Muscle layer of duodenum (tissue), 2 donors: ENCODE results near the gene PTPN11.

Experiments used
- H3K27ac ChIP-seq: one replicate; pipeline ENCODE4 v1.7.0; 2013; ENCODE audit warnings: mild to moderate bottlenecking, low read length
- H3K27me3 ChIP-seq: one replicate; pipeline ENCODE4 v1.7.0; 2013; ENCODE audit warnings: low read depth, mild to moderate bottlenecking, control low read depth, low read length
- H3K36me3 ChIP-seq, 2 donors: one replicate each; pipeline ENCODE4 v1.7.0; 2013; ENCODE audit warnings: low read length in 2 of 2, control low read depth in 1 of 2, mild to moderate bottlenecking in 1 of 2; ENCODE audit not compliant: insufficient read depth in 2 of 2, control insufficient read depth in 1 of 2
- H3K4me1 ChIP-seq, 2 donors: one replicate each; pipeline ENCODE4 v1.7.0; 2013; ENCODE audit warnings: low read length in 2 of 2, mild to moderate bottlenecking in 2 of 2, control low read depth in 1 of 2, moderate library complexity in 1 of 2; ENCODE audit not compliant: insufficient read depth in 2 of 2, control insufficient read depth in 1 of 2
- H3K4me3 ChIP-seq, 2 donors: one replicate each; pipeline ENCODE4 v1.7.0; 2013; ENCODE audit warnings: low read length in 2 of 2, low read depth in 1 of 2, mild to moderate bottlenecking in 1 of 2
- H3K9me3 ChIP-seq, 2 donors: one replicate each; pipeline ENCODE4 v1.7.0; 2013; ENCODE audit warnings: low read length in 2 of 2, control low read depth in 1 of 2, mild to moderate bottlenecking in 1 of 2; ENCODE audit not compliant: control insufficient read depth in 1 of 2
- donor health status: healthy.

Gene PTPN11

DNA sequence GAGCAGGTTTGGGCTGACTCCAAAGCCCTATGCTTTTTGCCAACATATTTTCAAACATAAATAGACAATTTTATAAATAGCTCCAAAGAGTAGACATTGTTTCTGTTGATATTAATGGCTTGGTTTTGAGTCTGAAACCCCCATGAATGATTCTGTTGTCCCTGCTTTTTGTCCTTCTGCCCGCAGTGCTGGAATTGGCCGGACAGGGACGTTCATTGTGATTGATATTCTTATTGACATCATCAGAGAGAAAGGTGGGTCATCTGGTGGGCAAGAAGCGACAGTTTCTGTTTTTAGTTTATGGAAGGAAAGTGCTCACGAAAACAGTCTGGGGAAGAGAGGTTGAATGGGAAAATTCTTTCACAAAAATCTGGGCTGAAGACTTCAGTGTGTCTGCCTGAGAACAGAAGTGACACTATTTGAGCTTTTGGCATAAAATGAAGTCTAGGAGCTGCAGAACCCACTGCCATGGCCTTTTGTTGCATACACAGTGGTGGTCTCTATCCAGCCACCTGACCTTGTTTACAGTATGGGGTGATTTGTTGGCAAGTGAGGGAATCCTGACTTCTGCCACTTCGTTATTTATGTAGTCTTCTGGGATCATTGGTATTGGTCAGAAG, 69.6 kb downstream of the PTPN11 start:
- Histone ChIP-seq H3K9me3 (no peaks in the 10 kb centered on the region), H3K4me1 (peaks cover 0 to 9% of the 10 kb centered on the region in 2 donors), H3K36me3 (peaks cover 37 to 65% of the 10 kb centered on the region in 2 donors), H3K4me3 (no peak overlapping the region), H3K27me3 (no peaks in the 10 kb centered on the region), H3K27ac (no peak overlapping the region)

DNA sequence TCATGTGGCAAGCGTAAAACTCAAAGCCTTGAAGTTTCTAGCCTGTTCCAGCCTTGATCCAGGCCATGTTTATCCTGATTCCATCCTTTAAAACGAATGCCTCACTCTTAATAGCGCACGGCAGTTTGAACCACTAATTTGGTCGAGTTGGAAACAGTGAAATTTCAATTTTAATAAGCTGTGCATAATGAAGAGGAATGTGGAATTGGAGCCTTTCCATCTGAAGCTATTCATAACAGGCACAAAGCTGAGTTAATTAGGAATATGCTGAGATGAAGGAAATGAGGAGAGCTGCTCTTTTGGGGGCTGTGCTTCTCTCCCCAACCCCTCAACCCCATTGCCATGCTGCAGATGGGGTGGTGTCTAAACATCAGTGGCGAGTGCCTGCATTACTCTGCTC, 70.7 kb downstream of the PTPN11 start:
- Histone ChIP-seq H3K4me3 (no peak overlapping the region), H3K9me3 (no peaks in the 10 kb centered on the region), H3K27ac (no peak overlapping the region), H3K36me3 (peaks cover 28 to 60% of the 10 kb centered on the region in 2 donors), H3K27me3 (no peaks in the 10 kb centered on the region), H3K4me1 (peaks cover 0 to 9% of the 10 kb centered on the region in 2 donors)

DNA sequence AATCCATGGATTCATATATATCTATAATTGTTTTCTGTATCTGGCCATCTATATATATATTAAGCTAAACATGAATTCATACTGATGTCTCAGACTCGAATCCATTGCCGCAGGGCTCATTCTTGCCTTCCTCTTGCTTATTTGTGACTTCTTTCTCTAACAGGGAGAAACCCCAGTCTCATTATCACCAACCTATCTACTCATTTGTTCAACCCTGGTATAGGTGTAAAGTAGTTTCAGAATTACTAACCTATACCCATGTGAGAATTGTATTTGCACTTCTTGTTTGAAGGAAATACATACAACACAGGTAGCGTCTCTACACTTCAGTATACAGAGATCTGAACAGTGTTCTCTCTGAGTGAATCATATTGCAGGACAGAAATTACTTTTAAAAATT, 77.7 kb downstream of the PTPN11 start:
- Histone ChIP-seq H3K36me3 (peaks cover 11 to 40% of the 10 kb centered on the region in 2 donors), H3K27ac (no peak overlapping the region), H3K4me1 (no peaks in the 10 kb centered on the region), H3K27me3 (no peaks in the 10 kb centered on the region), H3K9me3 (no peaks in the 10 kb centered on the region), H3K4me3 (no peak overlapping the region)

DNA sequence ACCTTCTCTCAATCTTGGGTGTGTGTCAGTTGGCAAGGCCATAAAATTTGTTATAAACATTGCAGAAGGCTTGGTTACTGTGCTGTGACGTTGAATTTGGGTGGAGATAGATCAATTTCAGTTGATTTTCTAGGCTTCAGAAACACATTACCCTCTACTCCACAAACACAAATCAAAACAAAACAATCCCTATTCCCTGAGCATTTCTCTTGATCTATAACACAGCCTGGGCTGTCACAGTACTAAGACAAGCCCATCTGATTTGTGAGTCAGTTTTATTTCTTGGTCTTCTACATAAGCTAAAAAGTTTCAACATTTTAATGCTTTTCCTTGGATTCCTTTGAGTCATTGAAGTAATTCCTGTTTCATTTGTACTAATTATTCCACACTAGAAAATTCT, 79.8 kb downstream of the PTPN11 start:
- no peak overlapping the region for H3K27ac ChIP-seq
- H3K9me3 ChIP-seq: no peaks in the 10 kb centered on the region
- H3K36me3 ChIP-seq: peaks cover 23 to 44% of the 10 kb centered on the region in 2 donors
- no peaks in the 10 kb centered on the region for H3K27me3 ChIP-seq
- no peak overlapping the region for H3K4me3 ChIP-seq
- H3K4me1 ChIP-seq: no peaks in the 10 kb centered on the region

DNA sequence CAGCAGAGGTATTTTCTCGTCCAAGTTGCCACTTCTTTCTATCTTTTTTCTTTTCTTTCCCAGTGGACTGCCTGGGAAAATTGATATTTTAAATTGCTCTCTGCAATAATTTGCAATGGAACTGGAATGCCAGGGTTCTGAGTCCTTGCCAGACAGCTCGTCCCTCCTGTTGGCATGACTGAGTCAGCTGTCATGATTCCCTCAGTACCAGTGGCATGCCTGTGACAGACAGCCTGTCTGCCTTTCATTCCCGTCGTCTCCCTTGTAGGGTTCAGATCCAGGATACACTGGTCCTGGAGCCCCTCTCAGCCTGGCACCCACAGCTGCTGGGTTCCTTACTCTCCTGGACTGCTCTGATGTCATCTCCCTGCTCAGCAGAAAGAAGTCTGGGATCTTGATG, 84.8 kb downstream of the PTPN11 start:
- Histone ChIP-seq H3K9me3 (no peaks in the 10 kb centered on the region), H3K36me3 (peaks cover 31 to 69% of the 10 kb centered on the region in 2 donors), H3K27me3 (no peaks in the 10 kb centered on the region), H3K4me3 (no peak overlapping the region), H3K4me1 (no peaks in the 10 kb centered on the region), H3K27ac (no peak overlapping the region)

DNA sequence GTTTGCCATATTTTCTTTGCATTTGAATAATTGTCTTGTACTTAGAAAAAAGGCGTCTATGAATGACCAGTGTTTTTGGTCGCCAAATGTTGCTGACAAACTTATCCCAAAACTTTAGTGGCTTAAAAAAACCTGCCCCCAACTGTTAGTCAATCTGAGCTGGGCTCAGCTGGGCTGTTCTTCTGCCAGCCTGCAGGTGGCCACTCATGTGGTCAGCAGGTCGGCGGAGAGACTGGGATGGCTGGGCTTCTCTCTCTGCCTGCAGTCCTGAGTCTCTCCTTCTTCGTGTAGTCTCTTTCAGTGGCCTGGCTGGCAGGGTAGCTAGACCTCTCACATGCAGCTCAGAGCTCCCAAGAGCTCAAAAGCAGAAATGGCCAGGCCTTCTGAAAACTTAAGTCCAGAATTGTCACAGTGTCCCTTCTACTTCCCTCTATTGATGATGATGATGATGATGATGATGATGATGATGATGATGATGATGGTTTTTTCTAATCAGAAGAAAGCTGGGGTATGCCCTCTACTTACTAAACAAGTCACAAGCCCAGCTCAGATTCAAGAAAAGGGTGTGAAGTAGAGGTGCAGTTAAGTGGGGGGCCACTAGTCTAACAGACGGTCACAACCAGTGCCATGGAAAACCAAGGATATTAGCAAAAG, 87.9 kb downstream of the PTPN11 start:
- H3K9me3 ChIP-seq: no peaks in the 10 kb centered on the region
- no peaks in the 10 kb centered on the region for H3K4me1 ChIP-seq
- no peak overlapping the region for H3K27ac ChIP-seq
- H3K27me3 ChIP-seq: no peaks in the 10 kb centered on the region
- peaks cover 28 to 66% of the 10 kb centered on the region in 2 donors for H3K36me3 ChIP-seq
- no peak overlapping the region for H3K4me3 ChIP-seq

DNA sequence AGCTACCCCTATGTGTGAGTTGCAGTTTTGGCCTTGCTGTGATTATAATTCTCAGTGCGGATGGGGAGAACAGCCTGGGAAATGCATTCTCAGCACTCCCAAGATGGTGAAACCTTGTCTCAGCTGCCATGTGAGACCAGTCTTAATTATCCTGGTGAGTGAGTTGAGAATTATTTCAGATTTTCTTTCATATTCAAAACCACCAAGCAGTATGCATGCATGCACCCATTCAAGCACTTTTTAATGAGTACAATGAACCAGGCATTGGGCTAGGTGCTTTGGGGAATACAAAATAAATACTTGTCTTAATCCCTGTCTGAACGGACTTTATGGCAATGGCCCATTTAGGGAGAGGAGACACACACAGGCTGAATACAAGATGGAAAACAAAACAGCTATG, 94.7 kb downstream of the PTPN11 start:
- Histone ChIP-seq H3K36me3 (no peaks in the 10 kb centered on the region), H3K4me1 (no peaks in the 10 kb centered on the region), H3K4me3 (no peak overlapping the region), H3K27me3 (no peaks in the 10 kb centered on the region), H3K9me3 (no peaks in the 10 kb centered on the region), H3K27ac (no peak overlapping the region)

DNA sequence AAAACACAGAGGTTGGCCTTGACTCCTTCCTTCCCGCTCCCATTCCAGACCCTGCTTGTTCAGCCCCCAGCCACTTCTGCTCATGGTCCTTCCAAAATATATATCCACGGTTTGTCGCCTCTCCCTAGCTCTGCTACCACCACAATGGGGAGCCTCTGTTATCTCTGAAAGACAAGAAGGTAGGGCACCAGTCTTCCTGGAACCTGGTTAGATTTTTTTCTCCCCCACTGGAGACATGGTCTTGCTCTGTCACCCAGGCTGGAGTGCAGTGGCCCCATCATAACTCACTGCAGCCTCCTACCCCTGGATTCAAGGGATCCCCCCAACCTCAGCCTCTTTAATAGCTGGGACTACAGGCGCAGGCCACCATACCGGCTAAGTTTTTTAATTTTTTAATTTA, 95.7 kb downstream of the PTPN11 start:
- H3K4me1 ChIP-seq: no peaks in the 10 kb centered on the region
- no peaks in the 10 kb centered on the region for H3K9me3 ChIP-seq
- no peaks in the 10 kb centered on the region for H3K27me3 ChIP-seq
- H3K27ac ChIP-seq: no peak overlapping the region
- no peaks in the 10 kb centered on the region for H3K36me3 ChIP-seq
- no peak overlapping the region for H3K4me3 ChIP-seq

DNA sequence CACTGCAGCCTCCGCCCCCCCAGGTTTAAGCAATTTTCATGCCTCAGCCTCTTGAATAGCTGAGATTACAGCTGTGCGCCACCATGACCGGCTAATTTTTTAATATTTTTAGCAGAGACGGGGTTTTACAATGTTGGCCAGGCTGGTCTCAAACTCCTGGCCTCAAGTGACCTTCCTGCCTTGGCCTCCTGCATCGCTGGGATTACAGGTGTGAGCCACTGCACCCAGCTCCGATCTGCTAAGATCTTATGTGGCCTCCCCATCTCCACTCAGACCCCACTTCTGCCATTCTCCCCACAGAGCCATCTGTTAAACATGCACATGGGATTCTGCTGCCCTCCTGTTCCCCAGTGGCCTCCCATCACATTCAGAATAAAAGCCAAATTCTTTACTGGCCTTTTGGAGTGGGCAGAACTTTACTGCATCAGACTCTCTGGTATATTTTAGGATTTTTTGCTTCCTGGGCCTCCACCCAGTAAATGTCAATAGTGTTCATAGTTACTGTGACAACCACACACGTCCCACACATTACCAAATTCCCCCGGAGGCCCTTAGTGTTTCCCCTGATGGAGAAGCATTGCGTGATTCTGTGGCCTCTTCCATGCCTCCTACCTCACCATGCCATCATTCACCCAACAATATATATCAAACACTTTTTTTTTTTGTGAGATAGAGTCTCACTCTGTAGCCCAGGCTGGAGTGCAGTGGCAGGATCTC, 96.3 kb downstream of the PTPN11 start:
- H3K4me3 ChIP-seq: no peak overlapping the region
- H3K27ac ChIP-seq: no peak overlapping the region
- no peaks in the 10 kb centered on the region for H3K4me1 ChIP-seq
- no peaks in the 10 kb centered on the region for H3K9me3 ChIP-seq
- H3K27me3 ChIP-seq: no peaks in the 10 kb centered on the region
- H3K36me3 ChIP-seq: no peaks in the 10 kb centered on the region

DNA sequence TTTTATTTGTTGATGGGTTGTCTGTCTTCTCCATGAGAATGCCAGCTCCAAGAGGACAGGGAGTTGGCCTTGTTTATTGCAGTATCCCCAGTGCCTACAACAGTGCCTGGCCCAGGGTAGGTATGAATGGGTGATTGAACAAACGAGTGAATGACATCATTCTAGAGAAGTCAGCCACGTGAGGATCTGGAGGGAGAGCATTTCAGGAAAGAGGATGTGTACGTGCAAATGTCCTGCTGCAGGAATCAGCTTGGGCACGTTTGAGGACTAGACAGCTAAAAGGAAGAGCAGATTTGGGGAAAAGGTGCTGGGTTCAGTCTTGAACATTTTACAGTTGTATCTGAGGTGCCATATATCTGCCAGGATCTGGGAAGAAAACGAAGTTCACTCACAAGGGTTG, 97.1 kb downstream of the PTPN11 start:
- H3K27ac ChIP-seq: no peak overlapping the region
- no peaks in the 10 kb centered on the region for H3K9me3 ChIP-seq
- no peak overlapping the region for H3K4me3 ChIP-seq
- no peaks in the 10 kb centered on the region for H3K36me3 ChIP-seq
- no peaks in the 10 kb centered on the region for H3K27me3 ChIP-seq
- no peaks in the 10 kb centered on the region for H3K4me1 ChIP-seq

DNA sequence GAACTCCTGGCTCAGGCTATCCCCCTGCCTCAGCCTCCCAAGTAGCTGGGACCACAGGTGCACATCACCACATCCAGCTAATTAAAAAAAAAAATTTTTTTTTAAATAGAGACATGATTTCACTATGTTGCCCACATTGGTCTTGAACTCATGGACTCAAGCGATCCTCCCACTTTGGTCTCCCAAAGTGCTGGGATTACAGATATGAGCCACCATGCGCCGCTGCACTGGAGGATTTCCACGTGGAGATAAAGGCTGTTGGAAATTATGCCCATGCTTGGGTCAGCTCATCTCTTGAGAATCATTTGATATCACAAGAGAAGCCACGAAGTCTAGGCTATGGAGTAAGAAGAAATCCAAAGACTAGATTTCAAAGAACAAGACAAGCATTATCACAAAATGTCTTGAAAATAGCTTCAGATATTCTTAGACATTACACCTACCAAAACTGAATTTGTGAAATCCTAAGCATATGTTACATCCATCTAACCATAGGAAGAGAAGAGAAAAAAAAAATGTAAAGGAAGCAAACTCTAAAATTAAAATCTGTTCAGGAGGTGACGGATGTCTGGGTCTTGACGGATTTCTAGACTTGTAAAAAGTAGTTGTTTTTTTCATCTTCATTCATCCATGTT, 99.1 kb downstream of the PTPN11 start:
- Histone ChIP-seq H3K4me3 (no peak overlapping the region), H3K36me3 (no peaks in the 10 kb centered on the region), H3K27me3 (no peaks in the 10 kb centered on the region), H3K27ac (no peak overlapping the region), H3K9me3 (no peaks in the 10 kb centered on the region), H3K4me1 (no peaks in the 10 kb centered on the region)
